Choroid plexus epithelial cell (primary cell): Measurements from ENCODE around the gene DIRAS1.

ENCODE experiments used
- DNase-seq: peaks from one replicate; pipeline ENCODE4 v3.0.0-alpha.2; 2010; ENCODE audit warnings: low read depth
- H3K4me3 ChIP-seq: 2 replicates; pipeline ENCODE4 v1.5.1; 2011; ENCODE audit warnings: low read depth, mild to moderate bottlenecking, control low read depth, low read length, moderate library complexity
- CTCF ChIP-seq: conservative IDR thresholded peaks from 2 replicates; pipeline ENCODE4 v1.5.1; 2011; ENCODE audit warnings: low read depth, mild to moderate bottlenecking, control low read depth, inconsistent platforms, low read length, moderate library complexity

DIRAS1 gene

GRCh38 chr19:2755448-2755705 lies 34.2 kb upstream of the DIRAS1 start:
- no peak for DNase-seq
- H3K4me3 ChIP-seq, result no peak overlapping the region
- TF ChIP-seq CTCF, result no peak

- TF ChIP-seq CTCF, result no peak
- DNase-seq, result no peak
- no peak overlapping the region for H3K4me3 ChIP-seq
Measured at GRCh38 chr19:2754659-2755447, 33.7 kb upstream of the DIRAS1 start.

DNA sequence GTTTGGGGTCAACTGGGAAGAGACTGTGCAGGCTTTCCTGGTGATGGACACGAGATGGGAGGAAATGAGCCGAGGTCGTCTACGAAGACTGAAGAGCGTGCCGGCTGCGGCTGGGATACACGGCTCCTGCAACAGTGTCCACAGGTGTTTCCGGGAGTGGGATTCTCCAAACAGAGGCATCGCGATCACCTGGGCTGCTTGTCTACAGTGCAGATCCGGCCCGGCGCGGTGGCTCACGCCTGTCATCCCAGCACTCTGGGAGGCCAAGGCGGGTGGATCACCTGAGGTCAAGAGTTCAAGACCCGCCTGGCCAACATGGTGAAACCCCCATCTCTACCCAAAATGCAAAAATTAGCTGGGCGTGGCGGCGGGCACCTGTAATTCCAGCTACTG lies 30.3 kb upstream of the DIRAS1 start:
- TF ChIP-seq CTCF, result no peak
- no peak for DNase-seq
- H3K4me3 ChIP-seq, result no peak overlapping the region

GRCh38 chr19:2750808-2751437 lies 29.8 kb upstream of the DIRAS1 start:
- H3K4me3 ChIP-seq, result no peak overlapping the region
- no peak for TF ChIP-seq CTCF
- no peak for DNase-seq

DNA sequence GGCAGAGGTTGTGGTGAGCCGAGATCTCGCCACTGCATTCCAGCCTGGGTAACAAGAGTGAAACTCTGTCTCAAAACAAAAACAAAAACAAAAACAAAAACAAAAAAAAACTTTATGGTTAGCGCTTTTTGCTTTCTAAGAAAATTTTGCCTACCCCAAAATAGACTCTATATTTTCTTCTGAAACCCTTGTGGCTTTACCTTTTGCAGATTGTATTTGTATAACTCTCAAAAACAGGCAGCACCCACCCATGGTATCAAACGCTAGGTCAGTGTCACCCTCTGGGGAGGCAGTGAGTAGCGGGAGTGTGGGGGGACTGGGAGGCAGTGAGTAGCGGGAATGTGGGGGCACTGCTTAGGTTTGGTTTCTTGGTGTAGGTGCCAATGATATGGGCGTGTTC lies 26.2 kb upstream of the DIRAS1 start:
- H3K4me3 ChIP-seq, result no peak overlapping the region
- DNase-seq, result no peak
- TF ChIP-seq CTCF, result no peak

DNA sequence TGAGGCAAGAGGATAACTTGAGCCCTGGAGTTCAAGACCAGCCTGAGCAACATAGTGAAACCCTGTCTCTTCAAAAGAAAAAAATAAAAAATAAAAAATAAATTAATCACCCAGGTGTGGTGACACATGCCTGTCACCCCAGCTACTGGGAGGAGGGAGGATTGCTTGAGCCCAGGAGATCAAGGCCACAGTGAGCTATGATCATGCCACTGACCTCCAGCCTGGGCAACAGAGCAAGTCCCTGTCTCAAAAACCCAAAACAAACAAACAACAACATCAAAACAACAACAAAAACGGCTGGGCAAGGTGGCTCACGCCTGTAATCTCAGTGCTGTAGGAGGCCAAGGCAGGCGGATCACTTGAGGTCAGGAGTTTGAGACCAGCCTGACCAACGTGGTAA lies 22.9 kb upstream of the DIRAS1 start:
- no peak for DNase-seq
- no peak overlapping the region for H3K4me3 ChIP-seq
- no peak for TF ChIP-seq CTCF

DNA sequence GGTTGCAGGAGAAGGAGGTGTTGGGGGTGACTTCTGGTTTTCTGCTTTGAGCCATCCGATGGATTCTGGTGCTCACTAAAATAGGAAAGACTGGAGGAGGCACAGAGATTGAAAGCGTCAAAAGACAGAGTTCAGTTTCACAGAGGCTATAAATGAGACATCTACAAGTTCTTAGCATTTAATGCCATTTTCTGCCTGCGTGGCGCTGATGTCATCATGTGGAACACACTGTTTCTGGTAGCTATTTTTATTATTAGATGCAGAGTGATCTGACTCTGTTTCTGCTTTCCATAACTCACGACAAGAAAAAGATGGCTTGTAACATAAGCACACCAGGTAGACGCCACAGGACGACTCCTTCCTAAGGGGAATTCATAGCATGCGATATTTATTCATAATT lies 21.9 kb upstream of the DIRAS1 start:
- no peak for TF ChIP-seq CTCF
- no peak for DNase-seq
- H3K4me3 ChIP-seq, result no peak overlapping the region
